Cardiac atrium fibroblast (primary cell): ENCODE data around the gene CCNJL. TPM values are rescaled to one million over a fixed set of nuclear protein-coding genes. Genes with fewer than 3 reads are reported as not detected.

ENCODE experiments used
- total RNA-seq: library from RNA; depleted of rRNA; stranded (reverse); fragments of >200 nt; gene quantifications from 2 replicates; pipeline ENCODE4 v1.2.3, GENCODE V29; 2015

Gene CCNJL
- total RNA-seq = 0.16 and 0.90 TPM in 2 replicates

GRCh38 chr5:160312134-160312959, at the start of gene CCNJL:
TSS of gene CCNJL (minus strand) at chr5:160312564. CDS start at chr5:160311923, 641 bp downstream.

GRCh38 chr5:160229190-160229742, 83.1 kb downstream of the CCNJL start, which contains the start of gene FABP6:
TSS of gene FABP6 (plus strand) at chr5:160229506. CDS start at chr5:160229558, 52 bp downstream.

Other genes starting within 250 kb of the CCNJL start
- 14.8 and 16.2 TPM in 2 replicates for gene PWWP2A, start 193.1 kb downstream of the CCNJL start, total RNA-seq
- gene FABP6, start 83.1 kb downstream of the CCNJL start, total RNA-seq = not detected in 2 replicates
- gene C1QTNF2, start 58.1 kb upstream of the CCNJL start, total RNA-seq = 0.16 TPM in 1 of 2 replicates, not detected in the other
- gene FAM200C, start 87.5 kb upstream of the CCNJL start, total RNA-seq = 1.1 and 4.4 TPM in 2 replicates
- 30.0 and 36.6 TPM in 2 replicates for gene SLU7, start 106.5 kb upstream of the CCNJL start, total RNA-seq
- gene PTTG1, start 109.3 kb upstream of the CCNJL start, total RNA-seq = 23.1 and 54.4 TPM in 2 replicates